GM18498 (cell line): Measurements from ENCODE around the gene ARID4B.
"Not testable (repeated sequence)": the region's sequence is repeated elsewhere in the genome, so short reads cannot be mapped to it uniquely, and the experiment has no call there.

Experiments used
- ATAC-seq: cut with Tn5 transposase; IDR thresholded peaks from one replicate; pipeline ENCODE4 v1.9.1; 2021; ENCODE audit warnings: mild to moderate bottlenecking, moderate library complexity; ENCODE audit not compliant: unreplicated experiment

ARID4B gene

DNA sequence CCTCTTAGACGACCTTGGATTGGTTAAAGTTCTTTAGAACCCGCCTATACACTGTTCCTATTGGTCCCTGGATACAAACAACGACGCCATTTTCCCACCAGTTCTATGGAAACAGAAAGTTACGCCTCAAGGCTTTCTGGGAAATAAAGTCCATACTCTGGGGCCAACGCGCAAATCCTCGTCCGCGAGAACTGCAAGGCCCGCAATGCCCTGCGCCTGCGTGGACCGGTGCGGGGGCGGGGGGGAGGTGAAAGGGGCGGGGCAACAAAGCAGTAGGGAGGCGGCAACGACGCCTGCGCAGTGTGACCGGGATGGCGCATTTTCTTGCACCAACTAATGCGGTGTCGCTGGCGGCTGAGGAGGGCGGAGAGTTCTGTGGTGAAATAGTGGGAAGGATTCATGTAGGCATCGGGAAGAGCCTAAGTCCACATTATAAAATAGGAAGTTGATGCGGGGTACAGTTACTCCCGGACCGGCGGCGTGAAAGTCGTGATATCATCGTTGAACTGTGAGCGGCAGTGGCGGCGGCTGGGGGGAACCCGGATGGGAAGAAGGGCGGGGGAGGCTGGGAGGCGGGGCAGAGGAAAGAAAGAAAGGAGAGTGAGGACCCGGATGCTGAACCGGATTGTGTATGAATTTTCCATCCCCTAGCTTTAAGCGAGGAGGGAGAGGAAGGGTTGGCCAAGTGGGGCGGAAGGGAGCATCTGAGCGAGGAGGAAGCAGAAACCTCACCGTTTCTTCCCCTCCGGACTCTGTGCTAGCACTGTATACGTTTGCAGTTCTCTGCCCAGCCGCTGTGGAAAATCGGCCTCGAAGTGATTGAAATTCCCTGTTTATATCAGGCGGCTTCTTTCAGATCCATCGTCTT lies 526 bp upstream of the ARID4B start, which contains the start of gene GGPS1:
GGPS1 (plus strand) TSS at position 300 of the 868 bp plus-strand sequence. CDS start 6,695 bp downstream, outside the sequence.
- ATAC-seq, result peak; percentile 67

DNA sequence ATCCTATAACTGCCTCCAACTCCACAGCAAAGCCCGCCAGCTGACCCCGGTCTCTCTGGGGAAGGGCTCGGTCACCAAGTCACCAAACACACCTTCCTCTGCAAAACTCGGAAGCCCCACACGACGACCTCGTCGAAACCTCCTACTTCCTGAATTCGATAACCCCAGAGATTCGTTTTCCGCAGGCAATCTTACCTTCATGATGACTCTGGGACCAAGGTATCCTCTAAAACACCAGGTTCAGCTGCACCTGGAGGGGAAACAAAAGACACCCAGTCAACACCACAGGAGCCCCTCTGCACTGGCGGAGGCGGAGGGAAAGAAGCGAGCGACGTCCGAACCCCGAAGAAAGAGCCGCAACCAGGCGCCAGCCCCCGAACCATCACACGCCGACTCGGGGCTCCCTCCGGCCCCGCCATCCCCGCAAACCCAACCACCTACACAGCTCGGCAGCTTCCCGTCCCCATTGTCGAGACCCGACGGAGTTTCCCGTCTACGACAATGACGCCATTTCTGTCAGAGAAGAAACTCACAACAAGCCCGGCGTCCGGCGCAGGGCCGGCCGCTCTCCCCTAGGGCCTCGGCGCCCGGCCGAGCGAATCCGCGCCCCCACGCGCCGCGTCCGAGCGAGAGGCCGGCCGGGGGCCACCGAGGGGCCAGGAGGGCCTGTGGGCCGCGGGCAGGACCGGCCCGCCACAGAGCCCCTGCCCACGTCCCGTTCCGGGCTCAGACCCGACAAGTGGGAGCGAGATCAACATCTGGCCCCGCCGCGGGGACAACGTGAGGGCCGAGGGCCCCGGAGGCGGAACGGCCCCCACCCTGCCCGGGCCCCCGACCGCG lies 1.0 kb downstream of the ARID4B start:
- ATAC-seq, result peak; percentile 18

DNA sequence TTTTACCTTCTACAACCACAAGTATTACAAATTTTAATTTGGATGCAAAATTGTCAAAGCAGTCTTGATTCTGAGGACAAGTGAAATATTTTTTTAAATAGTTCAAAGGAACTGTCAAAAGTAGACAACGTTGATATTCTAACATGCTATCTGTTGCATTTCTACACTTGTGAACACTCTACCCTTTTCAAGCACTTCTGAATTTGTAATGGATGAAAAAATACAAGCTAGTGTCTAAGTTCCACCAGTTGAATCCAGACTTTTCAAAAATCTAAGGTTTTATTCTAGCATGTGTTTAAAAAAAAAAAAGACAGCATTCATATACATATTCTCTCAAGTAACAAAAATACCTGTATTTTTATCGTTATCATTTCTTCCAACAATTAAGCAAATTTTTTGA lies 2.1 kb downstream of the ARID4B start:
- ATAC-seq, result no peak

DNA sequence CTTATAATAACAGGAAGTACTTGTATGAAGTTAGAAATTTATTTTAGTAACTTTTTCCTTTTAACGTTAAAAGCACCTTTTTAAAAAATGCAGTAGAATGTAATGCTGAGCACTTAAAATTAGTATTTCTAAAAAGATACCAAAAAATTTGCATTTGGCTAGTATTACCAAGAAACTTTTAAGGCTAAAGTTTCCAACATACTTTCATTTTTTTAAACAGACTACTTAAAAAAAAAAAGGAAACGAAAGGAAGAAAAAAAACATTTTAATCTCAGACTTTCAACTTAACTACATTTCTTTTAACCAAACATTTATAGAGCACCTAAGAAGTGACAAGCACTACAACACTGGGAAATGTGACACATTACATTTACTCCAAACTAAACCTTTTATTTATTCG lies 2.8 kb downstream of the ARID4B start:
- ATAC-seq, result no peak

DNA sequence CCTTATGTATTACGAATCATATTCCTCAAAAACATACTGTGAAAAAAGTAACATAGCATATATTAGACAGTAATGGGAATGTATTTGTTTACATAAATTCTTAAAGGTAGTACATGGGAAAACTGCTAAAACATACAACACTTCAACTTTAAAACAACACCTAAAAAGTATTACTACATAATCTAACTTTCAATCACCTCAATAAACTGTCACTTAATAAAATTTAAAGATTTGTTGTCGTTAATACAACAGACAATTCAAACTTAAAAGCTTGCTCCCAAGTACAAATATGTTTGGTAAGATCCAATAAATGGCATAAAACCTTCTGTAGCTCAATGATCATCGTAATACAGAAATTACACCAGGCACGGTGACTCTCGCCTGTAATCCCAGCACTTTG lies 3.7 kb downstream of the ARID4B start:
- ATAC-seq, result no peak

DNA sequence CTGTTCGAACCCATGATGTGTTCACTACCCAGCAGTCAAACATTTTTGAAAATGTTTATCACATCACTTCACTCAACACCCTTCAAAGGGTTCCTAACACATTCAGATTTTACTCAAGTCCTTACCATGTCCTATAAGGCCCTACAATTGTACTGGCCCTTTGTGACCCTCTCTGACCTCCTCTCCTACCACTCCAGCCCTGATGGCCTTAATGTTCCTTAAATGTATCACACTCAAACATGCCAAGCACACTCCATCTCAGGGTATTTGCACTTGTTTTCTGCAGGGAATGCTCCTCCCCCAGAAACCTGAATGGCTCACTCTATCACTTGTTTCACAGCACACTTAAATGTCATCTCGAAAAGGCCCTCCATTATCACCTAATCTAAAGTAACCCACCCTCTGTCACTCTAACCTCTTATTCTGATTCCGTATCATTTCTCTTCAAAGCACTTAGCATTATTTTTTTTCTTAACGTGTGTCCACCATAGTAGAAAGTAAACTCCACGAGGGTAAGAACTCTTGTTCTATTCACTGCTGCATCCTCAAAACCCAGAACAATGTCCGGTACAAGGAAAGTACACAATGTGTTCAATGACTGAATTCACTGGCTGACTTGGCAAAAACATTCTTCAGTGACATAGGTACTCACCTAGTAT lies 7.3 kb downstream of the ARID4B start:
- no peak for ATAC-seq

DNA sequence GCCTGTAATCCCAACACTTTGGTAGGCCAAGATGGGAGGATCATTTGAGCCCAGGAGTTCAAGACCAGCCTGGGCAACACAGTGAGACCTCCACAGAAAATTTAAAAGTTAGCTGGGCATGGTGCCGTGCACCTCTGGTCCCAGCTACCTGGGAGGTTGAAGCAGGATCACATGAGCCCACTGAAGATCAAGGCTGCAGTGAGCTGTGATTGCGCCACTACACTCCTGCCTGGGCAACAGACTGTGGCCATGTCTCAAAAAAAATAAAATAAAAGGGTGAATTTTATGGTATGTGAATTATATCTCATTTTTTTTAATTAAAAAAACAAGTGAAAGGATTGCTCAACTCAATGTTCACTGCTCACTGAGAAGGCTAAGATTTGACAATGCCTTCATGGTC lies 8.7 kb downstream of the ARID4B start:
- ATAC-seq, result no peak

DNA sequence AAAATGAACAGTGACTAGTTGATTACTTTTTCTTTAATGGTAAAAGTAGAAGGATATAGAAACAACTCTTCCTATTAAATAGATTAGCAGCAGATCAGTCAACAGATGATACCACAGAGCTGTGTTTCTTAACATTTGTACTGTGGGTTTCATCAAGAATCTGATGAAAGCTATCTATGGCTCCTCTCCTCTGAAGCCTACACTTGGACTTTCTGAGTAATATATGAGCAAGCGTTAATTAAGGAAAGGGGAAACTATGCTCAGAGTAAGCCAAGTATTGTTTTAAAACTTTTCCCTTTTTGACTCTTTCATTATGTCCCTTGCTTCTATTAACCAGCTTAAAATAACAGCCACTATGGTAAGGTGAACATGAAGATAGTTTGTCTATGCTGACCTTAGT lies 10.8 kb downstream of the ARID4B start:
- no peak for ATAC-seq

DNA sequence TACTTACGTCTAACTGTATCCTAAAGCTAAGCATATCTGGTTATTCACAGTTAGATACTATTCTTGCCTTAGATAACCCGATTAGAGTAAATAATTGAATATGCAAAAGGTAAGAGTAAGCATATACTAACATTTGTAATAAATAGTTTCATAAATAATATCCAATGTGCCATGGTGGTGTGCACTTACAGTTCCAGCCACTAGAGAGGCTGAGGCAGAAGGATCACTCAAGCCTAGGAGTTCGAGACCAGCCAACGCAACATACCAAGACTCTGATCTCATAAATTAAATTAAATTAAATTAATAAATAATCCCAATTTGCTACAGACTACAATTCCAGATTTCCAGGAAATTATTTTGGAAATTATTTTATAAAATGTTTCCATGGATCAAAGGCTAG lies 12.2 kb downstream of the ARID4B start:
- ATAC-seq, result no peak

DNA sequence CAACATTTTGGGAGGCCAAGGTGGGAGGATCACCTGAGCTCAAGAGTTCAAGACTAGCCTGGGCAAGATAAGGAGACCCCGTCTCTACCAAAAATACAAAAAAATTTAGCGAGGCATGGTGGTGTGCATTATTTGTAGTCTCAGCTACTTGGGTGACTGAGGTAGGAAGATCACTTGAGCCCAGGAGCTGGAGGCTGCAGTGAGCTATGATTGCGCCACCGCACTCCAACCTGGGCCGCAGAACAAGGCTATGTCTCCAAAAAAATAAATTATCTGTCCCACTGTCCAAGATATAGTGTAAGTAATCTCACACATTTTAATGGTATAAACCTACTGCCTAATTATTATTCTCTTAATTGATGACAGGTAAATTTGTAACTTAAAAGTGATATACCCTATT lies 12.8 kb downstream of the ARID4B start:
- ATAC-seq, result no peak

DNA sequence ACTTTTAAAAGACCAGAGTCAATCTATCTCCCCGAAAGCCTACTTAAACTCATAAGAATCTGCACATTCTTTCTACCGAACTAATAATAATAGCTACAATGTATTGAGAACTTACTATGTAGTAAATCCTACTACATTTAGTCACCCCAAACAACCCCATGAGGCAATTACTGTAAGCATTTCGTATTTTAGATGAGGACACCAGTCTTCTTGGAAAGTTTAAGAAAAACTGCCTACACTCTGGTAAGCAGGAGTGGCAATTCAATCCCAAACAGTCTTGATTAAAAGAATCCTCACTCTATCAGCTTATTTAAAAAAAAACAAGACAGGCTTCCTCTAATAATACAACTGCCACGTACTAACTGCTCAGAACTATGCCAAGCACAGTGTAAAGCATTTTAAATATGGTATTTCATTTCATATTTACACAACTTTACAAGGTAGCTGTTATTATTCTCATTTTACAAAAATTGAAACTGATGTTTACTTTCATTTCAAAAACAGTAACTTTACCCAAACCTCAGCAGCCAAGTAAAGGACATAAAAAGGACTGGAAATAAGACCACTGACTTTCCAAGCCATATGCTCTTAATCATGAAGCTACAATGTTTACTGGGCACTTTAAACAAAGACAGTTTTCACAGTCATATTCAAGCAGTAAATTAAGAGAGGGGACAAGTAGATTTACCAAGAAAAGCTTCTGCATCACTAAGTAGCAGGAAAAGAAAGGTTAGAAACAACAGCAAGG lies 13.9 kb downstream of the ARID4B start:
- ATAC-seq, result no peak

DNA sequence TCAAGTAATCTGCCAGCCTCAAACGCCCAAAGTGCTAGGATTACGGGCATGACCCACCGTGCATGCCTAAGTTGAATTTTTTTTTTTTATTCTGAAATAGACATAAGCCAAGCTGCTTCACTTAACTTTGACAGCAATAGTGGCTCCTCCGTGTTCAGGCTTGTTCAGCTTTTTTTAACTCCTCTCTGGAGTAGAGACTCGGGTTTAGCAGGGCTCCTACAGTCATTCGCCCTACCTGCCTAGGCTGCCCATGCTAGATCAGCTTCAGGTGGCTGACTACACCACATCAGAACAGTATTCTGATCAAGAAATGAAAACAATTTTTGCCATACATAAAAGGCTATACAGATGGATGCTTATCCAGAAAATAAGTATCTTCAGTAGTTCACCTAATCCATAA lies 14.7 kb downstream of the ARID4B start:
- no peak for ATAC-seq

DNA sequence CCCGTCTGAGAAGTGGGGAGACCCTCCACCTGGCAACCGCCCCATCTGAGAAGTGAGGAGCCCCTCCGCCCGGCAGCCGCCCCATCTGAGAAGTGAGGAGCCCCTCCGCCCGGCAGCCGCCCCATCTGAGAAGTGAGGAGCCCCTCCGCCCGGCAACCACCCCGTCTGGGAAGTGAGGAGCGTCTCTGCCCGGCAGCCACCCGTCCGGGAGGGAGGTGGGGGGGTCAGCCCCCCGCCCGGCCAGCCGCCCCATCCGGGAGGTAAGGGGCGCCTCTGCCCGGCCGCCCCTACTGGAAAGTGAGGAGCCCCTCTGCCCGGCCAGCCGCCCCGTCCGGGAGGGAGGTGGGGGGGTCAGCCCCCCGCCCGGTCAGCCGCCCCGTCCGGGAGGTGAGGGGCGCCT lies 18.8 kb downstream of the ARID4B start:
- not testable (repeated sequence) for ATAC-seq

DNA sequence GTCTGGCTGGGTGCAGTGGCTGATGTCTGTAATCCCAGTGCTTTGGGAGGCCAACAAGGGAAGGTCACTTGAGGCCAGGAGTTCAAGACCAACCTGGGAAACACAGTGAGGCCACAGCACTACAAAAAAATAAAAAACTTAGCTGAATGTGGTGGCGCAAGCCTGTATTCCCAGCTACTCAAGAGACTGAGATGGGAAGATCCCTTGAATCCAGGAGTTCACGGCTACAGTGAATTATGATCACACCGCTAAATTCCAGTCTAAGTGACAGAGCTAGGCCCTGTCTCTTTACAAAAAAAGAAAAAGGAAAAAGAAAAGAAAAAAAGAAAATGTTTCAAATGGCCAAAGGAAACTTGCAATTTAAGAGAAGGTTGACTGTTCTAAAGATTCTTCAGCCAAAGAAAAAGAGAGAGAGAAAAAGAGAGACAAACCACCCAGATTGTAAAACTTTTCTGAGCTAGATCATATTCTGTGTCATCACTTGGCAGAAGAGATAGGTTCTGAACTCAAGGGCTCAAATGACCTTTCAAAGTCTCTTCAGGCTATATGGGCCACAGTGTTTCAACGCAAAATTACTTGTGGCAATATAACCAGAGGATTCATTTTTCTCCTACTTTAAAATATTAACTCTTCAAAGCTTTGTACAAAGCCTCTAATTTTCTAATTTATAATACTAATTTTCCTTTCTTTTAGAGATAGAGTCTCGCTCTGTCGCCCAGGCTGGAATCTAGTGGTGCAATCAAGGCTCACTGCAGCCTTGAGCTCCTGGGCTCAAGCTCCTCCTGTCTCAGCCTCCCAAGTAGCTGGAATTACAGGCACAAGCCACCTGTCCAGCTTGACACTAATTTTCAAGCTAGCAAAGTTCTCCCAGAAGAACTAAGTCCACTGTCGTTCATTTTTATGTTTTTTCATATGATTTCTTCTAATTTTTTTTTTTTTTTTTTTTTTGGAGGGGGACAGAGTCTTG lies 20.5 kb downstream of the ARID4B start:
- no peak for ATAC-seq

DNA sequence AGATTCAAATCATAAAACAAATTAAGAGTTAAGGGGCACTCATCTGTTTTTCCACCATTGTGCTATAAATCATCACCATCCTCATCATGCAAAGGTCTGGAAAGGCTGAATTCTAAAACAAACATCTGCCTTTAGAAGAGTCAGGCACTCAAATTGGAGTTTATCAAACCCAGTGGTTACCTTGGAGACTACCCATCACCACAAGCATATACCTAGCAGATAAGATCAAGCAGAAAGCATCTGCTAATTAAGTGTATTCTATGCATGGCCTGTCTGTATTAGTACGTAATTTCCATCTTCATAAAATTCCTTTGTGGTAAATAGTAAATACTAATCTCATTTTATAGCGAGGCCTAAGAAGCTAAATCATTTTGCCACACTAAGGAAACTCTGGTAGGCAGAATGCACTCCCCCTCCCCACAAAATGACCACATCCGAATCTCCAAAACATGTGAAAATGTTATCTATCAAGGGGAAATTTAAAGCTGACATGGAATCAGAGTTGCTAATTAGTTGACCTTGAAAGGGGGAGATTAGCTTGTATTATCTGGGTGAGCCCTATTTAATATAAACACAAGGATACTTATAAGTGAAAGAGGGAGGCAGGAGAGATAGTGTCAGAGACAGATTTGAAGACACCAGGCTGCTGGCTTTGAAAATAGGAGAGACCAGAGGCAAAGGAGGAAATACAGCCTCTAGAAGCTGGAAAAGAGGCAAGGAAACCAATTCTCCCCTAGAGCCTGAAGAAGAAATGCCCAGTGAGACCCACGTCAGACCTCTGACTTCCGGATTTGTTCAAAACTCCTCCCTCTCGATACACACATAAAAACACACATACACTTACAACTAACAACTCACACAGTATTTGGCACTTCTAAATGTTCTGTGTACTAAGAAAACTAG lies 23.2 kb downstream of the ARID4B start:
- ATAC-seq, result no peak

DNA sequence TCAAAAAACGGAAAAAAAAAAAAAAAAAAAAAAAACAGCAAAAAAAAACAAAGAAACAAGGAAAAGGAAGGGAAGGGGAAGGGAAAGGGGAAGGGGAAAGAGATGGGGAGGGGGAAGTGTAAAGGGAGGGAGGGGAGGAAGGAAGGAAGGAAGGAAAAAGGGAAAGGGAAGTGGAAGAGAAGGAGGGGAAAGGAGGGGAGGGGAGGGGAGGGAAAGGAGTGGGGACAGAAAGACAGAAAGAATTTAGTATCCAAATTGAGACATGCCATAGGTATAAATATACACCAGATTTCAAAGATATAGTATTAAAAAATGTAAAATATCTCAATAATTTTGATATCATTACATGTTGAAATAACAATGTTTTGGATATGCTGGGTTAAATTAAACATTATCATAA lies 25.8 kb downstream of the ARID4B start:
- ATAC-seq, result no peak

DNA sequence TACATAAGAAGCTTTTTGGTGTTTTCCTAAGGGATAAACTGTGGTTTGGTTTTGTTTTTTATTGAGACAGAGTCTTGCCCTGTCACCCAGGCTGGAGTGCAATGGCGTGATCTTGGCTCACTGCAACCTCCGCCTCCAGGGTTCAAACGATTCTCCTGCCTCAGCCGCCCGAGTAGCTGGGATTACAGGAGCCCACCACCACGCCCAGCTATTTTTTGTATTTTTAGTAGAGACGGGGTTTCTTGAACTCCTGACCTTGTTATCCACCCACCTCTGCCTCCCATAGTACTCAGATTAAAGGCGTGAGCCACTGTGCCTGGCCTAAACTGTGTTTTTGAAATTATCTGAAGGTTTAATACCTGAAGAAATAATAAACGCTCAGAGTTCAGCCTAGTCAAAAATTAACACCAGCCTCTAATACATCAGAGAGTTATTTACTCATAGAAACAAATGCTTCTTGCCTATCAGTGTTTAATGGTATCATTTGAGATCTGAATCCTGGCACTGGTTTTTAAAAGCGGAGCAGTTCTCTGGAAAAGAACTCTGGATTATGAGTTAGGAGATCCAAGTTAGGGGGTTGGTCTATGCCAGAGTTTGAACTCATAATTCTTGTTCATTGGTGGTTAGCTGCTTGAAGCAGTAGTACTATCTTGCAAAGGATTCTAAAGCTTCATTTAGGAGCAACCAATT lies 28.7 kb downstream of the ARID4B start:
- no peak for ATAC-seq

DNA sequence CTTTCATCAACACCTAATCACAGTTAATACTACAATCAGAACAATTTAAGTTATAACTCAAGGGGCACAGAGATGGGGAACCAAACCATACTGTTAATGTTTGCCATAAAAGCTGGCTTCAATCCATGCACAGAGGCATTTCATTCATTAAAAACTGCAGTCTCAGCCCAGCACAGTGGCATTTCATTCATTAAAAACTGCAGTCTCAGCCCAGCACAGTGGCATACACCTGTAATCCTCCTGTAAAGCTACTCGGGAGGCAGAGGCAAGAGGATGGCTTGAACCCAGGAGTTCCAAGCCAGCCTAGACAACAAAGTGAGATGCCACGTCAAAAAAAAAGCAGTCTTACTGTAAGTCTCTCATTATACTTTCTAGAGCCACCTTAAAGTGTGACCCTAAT lies 29.2 kb downstream of the ARID4B start:
- no peak for ATAC-seq
